ENCODE results near the gene ISCA2.
A peak's percentile ranks its signal among the peaks of the same experiment; 100 is the strongest.
"Not testable (repeated sequence)": the region's sequence is repeated elsewhere in the genome, so short reads cannot be mapped to it uniquely, and the experiment has no call there.

Gene ISCA2

DNA sequence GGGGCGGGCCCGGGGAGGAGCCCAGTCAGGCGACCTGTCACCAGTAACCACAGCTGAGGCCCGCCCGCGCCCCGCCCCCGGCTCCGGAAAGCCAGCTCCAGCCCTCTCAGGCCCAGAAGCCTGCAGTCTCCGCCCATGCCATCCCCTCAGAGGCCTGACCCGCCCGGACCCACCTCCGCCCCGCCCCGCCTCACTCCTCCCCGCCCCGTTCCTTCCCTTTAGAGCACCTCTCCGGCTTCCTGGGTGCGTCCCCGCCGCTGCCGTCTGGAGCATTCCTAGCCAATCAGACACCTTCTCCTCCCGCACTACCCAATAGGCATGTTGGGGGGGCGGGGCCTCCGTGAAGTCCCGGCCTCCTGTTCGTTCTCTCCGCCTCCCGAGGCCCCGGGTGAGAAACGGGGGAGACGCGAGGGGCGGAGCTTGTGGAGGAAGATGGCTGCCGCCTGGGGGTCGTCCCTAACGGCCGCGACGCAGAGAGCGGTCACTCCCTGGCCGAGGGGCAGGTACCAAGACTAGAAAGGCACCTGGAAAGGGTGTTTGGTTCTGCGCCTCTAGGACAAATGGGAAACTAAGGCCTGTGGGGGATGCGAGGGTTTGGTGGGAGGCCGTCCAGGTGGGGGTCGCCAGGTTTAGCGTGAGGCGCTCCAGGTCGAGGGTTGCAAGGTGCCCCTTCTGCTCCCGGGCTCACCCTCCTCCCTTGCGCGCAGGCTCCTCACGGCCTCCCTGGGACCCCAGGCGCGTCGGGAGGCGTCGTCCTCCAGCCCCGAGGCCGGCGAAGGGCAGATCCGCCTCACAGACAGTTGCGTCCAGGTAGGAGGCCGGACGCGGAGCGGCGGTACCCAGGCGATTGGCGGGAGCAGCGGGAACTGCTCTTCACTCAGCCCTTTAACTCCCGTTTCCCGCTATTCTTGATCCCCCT, at the start of gene ISCA2:
ISCA2 (plus strand) TSS at position 423 of the 919 bp plus-strand sequence; CDS start at position 433, 10 bp downstream.
- Histone ChIP-seq H3K9me3 (no peaks in the 10 kb centered on the region), H3K4me1 (peaks cover 4% of the 10 kb centered on the region), H3K36me3 (replicated peaks) (peaks cover 8% of the 10 kb centered on the region), H3K4me3 (peak within 1 kb of the TSS; percentile 94), H3K27me3 (ENCODE audit: low read depth) (no peaks in the 10 kb centered on the region)
- peak; percentile 97 to 100 for DNase-seq (ENCODE audit: low spot score in 2 of 2)
- in situ Hi-C loops (cut with MboI; ENCODE audit: low sequenced_read_pairs): no loop called here

DNA sequence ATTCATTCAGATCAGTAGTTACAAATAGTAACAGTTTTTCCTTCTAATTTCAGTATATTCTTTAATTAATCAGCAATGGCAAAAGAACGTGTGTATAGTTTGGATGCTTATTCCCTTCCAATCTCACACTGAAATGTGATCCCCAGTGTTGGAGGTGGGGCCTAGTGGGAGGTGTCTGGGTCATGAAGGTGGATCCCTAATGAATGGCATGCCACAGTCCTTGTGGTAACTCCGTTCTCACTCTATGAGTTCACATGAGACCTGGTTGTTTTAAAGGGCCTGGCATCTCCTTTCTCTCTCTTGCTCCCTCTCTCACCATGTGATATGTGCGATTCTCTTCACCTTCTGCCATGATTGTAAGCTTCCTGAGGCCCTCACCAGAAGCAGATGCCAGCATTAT, 48.7 kb upstream of the ISCA2 start:
- Histone ChIP-seq H3K4me1 (no peaks in the 10 kb centered on the region), H3K27me3 (ENCODE audit: low read depth) (peaks cover 16% of the 10 kb centered on the region), H3K36me3 (replicated peaks) (no peaks in the 10 kb centered on the region), H3K4me3 (no peak overlapping the region), H3K9me3 (no peaks in the 10 kb centered on the region)
- no peak for DNase-seq (ENCODE audit: low spot score in 2 of 2)
- in situ Hi-C loops (cut with MboI; ENCODE audit: low sequenced_read_pairs): no loop called here

DNA sequence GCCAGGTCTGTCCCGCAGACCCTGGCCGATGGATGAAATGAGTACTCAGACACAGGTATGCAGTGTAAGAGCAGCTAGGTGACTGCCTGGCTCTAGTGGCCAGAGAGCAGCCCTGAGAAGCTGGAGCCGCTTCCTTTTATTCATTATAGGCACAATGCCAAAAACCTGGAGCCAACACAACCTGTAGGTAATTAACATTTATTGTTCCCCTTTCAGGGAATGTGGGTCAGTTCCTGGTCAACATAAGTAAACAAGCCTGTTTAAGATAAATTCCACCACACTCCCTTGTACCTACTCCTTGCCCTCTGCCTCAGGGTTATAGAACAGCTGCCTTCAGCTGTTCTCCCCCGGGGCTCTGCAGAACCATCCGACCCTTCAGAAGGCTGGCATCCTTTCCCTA, 39.2 kb upstream of the ISCA2 start:
- H3K4me3 ChIP-seq; in situ Hi-C loops (cut with MboI; ENCODE audit: low sequenced_read_pairs); H3K4me1 ChIP-seq; H3K36me3 ChIP-seq (replicated peaks); DNase-seq (ENCODE audit: low spot score in 2 of 2); H3K9me3 ChIP-seq: not testable (repeated sequence)
- peaks cover 15% of the 10 kb centered on the region for H3K27me3 ChIP-seq (ENCODE audit: low read depth)

GRCh38 chr14:74456684-74457564, 36.6 kb upstream of the ISCA2 start:
- Histone ChIP-seq H3K36me3 (replicated peaks) (no peaks in the 10 kb centered on the region), H3K4me1 (no peaks in the 10 kb centered on the region), H3K9me3 (peaks cover 3% of the 10 kb centered on the region; the same call in 1 of the 2 replicates), H3K4me3 (no peak overlapping the region), H3K27me3 (ENCODE audit: low read depth) (peaks cover 5% of the 10 kb centered on the region; the same call in 1 of the 2 replicates)
- in situ Hi-C loops (cut with MboI; ENCODE audit: low sequenced_read_pairs): no loop called here
- no peak for DNase-seq (ENCODE audit: low spot score in 2 of 2)

- peaks cover 5% of the 10 kb centered on the region; the same call in 1 of the 2 replicates for H3K27me3 ChIP-seq (ENCODE audit: low read depth)
- in situ Hi-C loops (cut with MboI; ENCODE audit: low sequenced_read_pairs): no loop called here
- no peak overlapping the region for H3K4me3 ChIP-seq
- H3K9me3 ChIP-seq: peaks cover 3% of the 10 kb centered on the region; the same call in 1 of the 2 replicates
- DNase-seq (ENCODE audit: low spot score in 2 of 2): no peak
- H3K4me1 ChIP-seq: no peaks in the 10 kb centered on the region
- H3K36me3 ChIP-seq (replicated peaks): no peaks in the 10 kb centered on the region
Measured at GRCh38 chr14:74457565-74457895, 36.0 kb upstream of the ISCA2 start.

DNA sequence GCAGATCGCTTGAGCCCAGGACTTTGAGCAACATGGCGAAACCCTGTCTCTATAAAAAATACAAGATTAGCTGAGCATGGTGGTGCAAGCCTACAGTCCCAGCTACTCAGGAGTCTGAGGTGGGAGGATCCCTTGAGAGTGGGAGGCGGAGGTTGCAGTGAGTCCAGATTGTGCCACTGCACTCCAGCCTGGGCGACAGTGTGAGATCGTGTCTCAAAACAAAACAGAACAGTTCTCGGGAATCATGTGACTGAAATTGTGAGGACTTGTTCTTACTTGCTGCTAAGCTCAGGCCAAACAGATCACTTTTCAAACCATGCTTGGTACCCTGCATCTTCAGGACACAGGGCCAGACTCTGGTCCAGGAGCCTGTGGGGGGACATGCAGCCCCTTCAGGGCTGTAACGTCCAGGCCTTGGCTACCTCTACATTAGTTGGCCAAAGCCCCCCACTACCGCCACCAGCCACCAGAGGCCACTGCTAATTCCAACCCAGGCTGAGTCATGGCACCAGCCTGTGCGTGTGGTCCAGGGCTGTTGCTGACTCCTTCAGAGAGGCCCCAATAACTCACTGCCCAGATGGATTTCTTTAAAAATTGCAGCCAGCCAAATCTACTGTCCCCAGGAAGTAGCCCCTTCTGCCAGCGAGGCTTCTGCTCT, 34.1 kb upstream of the ISCA2 start:
- in situ Hi-C loops (cut with MboI; ENCODE audit: low sequenced_read_pairs): no loop called here
- Histone ChIP-seq H3K36me3 (replicated peaks) (no peaks in the 10 kb centered on the region), H3K27me3 (ENCODE audit: low read depth) (peaks cover 7% of the 10 kb centered on the region; the same call in 1 of the 2 replicates), H3K4me1 (no peaks in the 10 kb centered on the region), H3K9me3 (no peaks in the 10 kb centered on the region), H3K4me3 (no peak overlapping the region)
- peak; percentile 4 to 71 for DNase-seq (ENCODE audit: low spot score in 2 of 2)

GRCh38 chr14:74459976-74460375, 33.6 kb upstream of the ISCA2 start:
- DNase-seq (ENCODE audit: low spot score in 2 of 2): no peak
- H3K4me1 ChIP-seq: no peaks in the 10 kb centered on the region
- H3K36me3 ChIP-seq (replicated peaks): no peaks in the 10 kb centered on the region
- H3K9me3 ChIP-seq: no peaks in the 10 kb centered on the region
- H3K27me3 ChIP-seq (ENCODE audit: low read depth): peaks cover 7% of the 10 kb centered on the region; the same call in 1 of the 2 replicates
- no peak overlapping the region for H3K4me3 ChIP-seq
- in situ Hi-C loops (cut with MboI; ENCODE audit: low sequenced_read_pairs): no loop called here

- Histone ChIP-seq H3K4me3 (no peak overlapping the region), H3K9me3 (no peaks in the 10 kb centered on the region), H3K36me3 (replicated peaks) (no peaks in the 10 kb centered on the region), H3K4me1 (no peaks in the 10 kb centered on the region), H3K27me3 (ENCODE audit: low read depth) (peaks cover 9% of the 10 kb centered on the region; the same call in 1 of the 2 replicates)
- no peak for DNase-seq (ENCODE audit: low spot score in 2 of 2)
- in situ Hi-C loops (cut with MboI; ENCODE audit: low sequenced_read_pairs): no loop called here
Measured at GRCh38 chr14:74462993-74463392, 30.6 kb upstream of the ISCA2 start.

- peaks cover 9% of the 10 kb centered on the region; the same call in 1 of the 2 replicates for H3K27me3 ChIP-seq (ENCODE audit: low read depth)
- H3K36me3 ChIP-seq (replicated peaks): no peaks in the 10 kb centered on the region
- no peaks in the 10 kb centered on the region for H3K9me3 ChIP-seq
- H3K4me3 ChIP-seq: no peak overlapping the region
- H3K4me1 ChIP-seq: no peaks in the 10 kb centered on the region
- in situ Hi-C loops (cut with MboI; ENCODE audit: low sequenced_read_pairs): no loop called here
- DNase-seq (ENCODE audit: low spot score in 2 of 2): no peak
Measured at GRCh38 chr14:74463697-74464096, 29.9 kb upstream of the ISCA2 start.

- in situ Hi-C loops (cut with MboI; ENCODE audit: low sequenced_read_pairs): loop anchor here (5.0 kb wide), 1 partner anchor 107 kb away; no protein-coding TSS in a partner anchor
- Histone ChIP-seq H3K9me3 (no peaks in the 10 kb centered on the region), H3K4me1 (no peaks in the 10 kb centered on the region), H3K4me3 (no peak overlapping the region), H3K27me3 (ENCODE audit: low read depth) (peaks cover 9% of the 10 kb centered on the region; the same call in 1 of the 2 replicates), H3K36me3 (replicated peaks) (no peaks in the 10 kb centered on the region)
- DNase-seq (ENCODE audit: low spot score in 2 of 2): no peak
Measured at GRCh38 chr14:74464785-74465184, 28.8 kb upstream of the ISCA2 start.

GRCh38 chr14:74465335-74465734, 28.2 kb upstream of the ISCA2 start:
- Histone ChIP-seq H3K4me3 (no peak overlapping the region), H3K27me3 (ENCODE audit: low read depth) (peaks cover 9% of the 10 kb centered on the region; the same call in 1 of the 2 replicates), H3K9me3 (no peaks in the 10 kb centered on the region), H3K36me3 (replicated peaks) (no peaks in the 10 kb centered on the region), H3K4me1 (no peaks in the 10 kb centered on the region)
- in situ Hi-C loops (cut with MboI; ENCODE audit: low sequenced_read_pairs): loop anchor here (5.0 kb wide), 1 partner anchor 108 kb away; no protein-coding TSS in a partner anchor
- DNase-seq (ENCODE audit: low spot score in 2 of 2): no peak

DNA sequence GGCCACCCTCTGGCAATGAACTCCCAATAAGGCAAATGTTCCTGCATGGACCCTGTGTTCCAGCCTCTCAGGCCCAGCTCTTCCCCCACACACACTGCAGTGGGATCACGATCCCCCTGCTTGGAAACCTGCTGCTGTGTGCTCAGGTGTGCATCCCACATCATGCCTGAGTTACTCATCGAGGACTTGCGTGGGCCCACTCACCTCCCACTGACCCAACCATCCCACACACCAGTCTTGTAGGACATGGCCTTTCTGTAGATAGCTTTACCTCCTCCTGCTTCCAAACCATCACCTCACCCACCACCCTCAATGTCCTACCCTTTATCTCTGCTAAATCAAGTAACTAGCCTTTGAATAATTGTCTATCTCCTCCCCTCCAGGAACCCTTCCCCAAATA, 25.1 kb upstream of the ISCA2 start:
- H3K4me1 ChIP-seq: no peaks in the 10 kb centered on the region
- no peaks in the 10 kb centered on the region for H3K36me3 ChIP-seq (replicated peaks)
- H3K4me3 ChIP-seq: no peak overlapping the region
- DNase-seq (ENCODE audit: low spot score in 2 of 2): no peak
- in situ Hi-C loops (cut with MboI; ENCODE audit: low sequenced_read_pairs): loop anchor here (5.0 kb wide), 1 partner anchor 111 kb away; no protein-coding TSS in a partner anchor
- H3K27me3 ChIP-seq (ENCODE audit: low read depth): peaks cover 6% of the 10 kb centered on the region; the same call in 1 of the 2 replicates
- H3K9me3 ChIP-seq: no peaks in the 10 kb centered on the region

Data from HAP-1 (cell line).